ENCODE results near the gene HSPA8.

DNA sequence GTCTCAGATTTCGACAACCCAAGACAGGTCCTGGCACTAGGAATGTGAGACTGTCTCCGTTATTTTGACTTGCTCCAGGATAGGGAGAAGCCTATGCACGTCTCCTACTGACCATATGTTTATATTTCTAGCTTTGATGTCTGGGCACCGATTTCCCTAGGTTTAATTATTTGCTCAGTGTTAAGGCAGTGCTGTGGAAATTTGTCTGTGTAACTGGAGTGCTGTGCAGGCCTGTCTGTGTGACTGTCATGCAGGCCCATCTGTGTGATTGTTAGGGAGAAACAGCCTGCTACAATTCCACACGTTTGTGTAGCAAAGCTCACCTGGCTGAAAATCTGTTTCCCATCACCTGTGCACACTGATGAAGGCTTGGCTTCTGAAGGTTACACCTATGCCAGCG, 29.6 kb upstream of the HSPA8 start:
- TF ChIP-seq NFYB (CRISPR knock-in tag; conservative IDR thresholded peaks at IDR 0.05; ENCODE audit: low read depth), result no peak
- TF ChIP-seq, protein P1, sequence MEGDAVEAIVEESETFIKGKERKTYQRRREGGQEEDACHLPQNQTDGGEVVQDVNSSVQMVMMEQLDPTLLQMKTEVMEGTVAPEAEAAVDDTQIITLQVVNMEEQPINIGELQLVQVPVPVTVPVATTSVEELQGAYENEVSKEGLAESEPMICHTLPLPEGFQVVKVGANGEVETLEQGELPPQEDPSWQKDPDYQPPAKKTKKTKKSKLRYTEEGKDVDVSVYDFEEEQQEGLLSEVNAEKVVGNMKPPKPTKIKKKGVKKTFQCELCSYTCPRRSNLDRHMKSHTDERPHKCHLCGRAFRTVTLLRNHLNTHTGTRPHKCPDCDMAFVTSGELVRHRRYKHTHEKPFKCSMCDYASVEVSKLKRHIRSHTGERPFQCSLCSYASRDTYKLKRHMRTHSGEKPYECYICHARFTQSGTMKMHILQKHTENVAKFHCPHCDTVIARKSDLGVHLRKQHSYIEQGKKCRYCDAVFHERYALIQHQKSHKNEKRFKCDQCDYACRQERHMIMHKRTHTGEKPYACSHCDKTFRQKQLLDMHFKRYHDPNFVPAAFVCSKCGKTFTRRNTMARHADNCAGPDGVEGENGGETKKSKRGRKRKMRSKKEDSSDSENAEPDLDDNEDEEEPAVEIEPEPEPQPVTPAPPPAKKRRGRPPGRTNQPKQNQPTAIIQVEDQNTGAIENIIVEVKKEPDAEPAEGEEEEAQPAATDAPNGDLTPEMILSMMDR (IDR thresholded peaks at IDR 0.05), result no peak
- TF ChIP-seq KAT7 (CRISPR knock-in tag; IDR thresholded peaks at IDR 0.05; ENCODE audit: borderline replicate concordance), result no peak
- no peak for TF ChIP-seq SP1 (CRISPR knock-in tag; conservative IDR thresholded peaks at IDR 0.05)
- TF ChIP-seq ZNF263 (CRISPR knock-in tag; IDR thresholded peaks at IDR 0.05; ENCODE audit: low read depth), result no peak
- TF ChIP-seq GABPB1 (CRISPR knock-in tag; IDR thresholded peaks at IDR 0.05), result no peak
- TF ChIP-seq, protein P2, sequence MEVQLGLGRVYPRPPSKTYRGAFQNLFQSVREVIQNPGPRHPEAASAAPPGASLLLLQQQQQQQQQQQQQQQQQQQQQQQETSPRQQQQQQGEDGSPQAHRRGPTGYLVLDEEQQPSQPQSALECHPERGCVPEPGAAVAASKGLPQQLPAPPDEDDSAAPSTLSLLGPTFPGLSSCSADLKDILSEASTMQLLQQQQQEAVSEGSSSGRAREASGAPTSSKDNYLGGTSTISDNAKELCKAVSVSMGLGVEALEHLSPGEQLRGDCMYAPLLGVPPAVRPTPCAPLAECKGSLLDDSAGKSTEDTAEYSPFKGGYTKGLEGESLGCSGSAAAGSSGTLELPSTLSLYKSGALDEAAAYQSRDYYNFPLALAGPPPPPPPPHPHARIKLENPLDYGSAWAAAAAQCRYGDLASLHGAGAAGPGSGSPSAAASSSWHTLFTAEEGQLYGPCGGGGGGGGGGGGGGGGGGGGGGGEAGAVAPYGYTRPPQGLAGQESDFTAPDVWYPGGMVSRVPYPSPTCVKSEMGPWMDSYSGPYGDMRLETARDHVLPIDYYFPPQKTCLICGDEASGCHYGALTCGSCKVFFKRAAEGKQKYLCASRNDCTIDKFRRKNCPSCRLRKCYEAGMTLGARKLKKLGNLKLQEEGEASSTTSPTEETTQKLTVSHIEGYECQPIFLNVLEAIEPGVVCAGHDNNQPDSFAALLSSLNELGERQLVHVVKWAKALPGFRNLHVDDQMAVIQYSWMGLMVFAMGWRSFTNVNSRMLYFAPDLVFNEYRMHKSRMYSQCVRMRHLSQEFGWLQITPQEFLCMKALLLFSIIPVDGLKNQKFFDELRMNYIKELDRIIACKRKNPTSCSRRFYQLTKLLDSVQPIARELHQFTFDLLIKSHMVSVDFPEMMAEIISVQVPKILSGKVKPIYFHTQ (CRISPR knock-in tag; IDR thresholded peaks at IDR 0.05), result no peak
- no peak for TF ChIP-seq NR3C1 (CRISPR knock-in tag; conservative IDR thresholded peaks at IDR 0.05; ENCODE audit: low read depth)

Measured in WTC11 (cell line).